HS-5 (cell line): Measurements from ENCODE around the gene CD6.

Experiments used
- DNase-seq: peaks from one replicate; pipeline ENCODE4 v3.0.0-alpha.2; 2012; ENCODE audit warnings: low read depth

Gene CD6

DNA sequence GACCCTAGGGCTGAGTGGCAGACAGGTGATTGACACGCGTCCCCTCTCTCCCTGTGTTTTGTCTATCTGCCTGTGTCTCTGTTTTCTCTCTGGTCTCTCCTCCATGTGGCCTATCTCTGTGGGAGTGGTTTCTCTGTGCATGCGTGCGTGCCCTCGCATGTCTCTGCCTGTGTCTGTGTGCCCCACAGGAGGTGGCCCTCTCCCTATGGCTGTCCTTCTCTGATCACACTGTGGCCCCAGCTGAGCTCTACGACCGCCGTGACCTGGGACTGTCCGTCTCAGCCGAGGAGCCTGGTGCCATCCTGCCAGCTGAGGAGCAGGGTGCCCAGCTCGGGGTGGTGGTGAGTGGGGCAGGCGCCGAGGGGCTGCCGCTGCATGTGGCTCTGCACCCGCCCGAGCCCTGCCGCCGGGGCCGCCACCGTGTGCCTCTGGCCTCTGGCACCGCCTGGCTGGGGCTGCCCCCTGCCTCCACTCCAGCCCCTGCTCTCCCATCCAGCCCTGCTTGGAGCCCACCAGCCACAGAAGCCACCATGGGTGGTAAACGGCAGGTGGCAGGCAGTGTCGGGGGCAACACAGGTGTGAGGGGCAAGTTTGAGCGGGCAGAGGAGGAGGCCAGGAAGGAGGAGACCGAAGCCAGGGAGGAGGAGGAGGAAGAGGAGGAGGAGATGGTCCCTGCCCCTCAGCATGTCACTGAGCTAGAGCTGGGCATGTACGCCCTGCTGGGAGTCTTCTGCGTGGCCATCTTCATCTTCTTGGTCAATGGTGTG is 35.6 kb upstream of the CD6 start:
- DNase-seq: no peak

DNA sequence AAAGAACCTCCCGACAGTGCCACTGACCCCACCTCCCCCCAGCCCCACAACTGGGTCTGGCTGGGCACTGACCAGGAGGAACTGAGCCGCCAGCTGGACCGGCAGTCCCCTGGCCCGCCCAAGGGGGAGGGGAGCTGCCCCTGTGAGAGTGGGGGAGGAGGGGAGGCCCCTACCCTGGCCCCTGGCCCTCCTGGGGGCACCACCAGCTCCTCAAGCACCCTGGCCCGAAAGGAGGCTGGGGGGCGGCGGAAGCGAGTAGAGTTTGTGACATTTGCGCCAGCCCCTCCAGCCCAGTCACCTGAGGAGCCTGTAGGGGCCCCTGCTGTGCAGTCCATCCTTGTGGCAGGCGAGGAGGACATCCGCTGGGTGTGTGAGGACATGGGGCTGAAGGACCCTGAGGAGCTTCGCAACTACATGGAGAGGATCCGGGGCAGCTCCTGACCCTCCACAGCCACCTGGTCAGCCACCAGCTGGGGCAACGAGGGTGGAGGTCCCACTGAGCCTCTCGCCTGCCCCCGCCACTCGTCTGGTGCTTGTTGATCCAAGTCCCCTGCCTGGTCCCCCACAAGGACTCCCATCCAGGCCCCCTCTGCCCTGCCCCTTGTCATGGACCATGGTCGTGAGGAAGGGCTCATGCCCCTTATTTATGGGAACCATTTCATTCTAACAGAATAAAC is 34.9 kb upstream of the CD6 start:
- no peak for DNase-seq

DNA sequence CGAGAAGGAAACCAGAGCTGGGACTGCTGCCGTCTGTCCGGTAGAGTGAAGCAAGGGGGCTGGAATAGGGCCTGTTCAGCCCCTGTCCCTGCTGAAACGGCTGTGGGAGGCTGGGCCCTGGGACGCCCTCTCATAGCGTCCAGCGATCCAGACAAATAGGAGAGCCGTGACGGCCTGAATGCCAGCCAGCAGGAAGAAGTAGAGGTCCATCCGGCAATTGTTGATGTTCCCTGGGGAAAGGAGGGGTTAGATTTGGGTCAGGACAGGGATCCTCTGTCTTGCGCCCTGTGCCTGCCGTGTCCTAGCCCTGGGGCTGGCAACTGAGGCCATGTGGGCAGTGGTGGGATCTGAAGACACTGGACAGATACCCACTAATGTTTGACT is 34.3 kb upstream of the CD6 start:
- no peak for DNase-seq

DNA sequence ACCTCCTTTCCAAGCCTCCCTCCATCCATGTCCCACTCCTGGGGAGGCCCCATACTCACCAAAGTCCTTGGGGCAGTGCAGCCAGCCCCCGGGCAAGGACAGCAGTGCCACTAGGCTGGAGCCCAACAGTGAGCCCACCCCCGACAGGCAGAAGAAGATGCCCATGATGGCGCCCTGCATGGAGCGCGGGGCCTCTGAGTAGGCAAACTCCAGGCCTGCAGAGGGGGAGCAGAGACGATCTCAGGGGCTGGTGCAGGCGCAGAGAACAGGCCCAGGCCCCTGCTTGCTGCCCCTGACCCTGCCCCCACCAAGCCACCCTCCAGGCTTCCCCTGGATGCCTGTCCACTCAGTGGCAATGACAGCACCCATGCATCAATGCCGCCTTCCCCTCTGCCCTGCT is 33.7 kb upstream of the CD6 start:
- DNase-seq: no peak

DNA sequence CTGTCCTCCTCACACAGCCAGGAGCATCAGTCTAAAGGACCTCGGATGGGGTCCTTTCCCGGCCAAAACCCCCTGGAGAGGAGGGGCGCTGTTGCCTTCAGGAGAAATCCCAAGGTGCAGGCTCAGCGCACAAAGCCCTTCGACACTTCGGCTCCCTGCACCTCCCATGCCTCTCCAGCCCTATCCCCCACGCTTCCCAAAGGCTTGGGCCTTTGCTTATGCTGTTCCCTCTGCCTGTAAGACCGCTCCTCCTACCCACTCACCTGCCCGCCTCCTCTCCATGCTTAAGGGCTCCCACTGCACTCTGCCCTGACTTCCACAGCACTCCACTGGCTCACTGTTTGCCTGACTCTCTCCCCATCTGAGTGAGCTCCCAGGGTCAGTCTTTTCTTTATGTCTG is 33.0 kb upstream of the CD6 start:
- no peak for DNase-seq

DNA sequence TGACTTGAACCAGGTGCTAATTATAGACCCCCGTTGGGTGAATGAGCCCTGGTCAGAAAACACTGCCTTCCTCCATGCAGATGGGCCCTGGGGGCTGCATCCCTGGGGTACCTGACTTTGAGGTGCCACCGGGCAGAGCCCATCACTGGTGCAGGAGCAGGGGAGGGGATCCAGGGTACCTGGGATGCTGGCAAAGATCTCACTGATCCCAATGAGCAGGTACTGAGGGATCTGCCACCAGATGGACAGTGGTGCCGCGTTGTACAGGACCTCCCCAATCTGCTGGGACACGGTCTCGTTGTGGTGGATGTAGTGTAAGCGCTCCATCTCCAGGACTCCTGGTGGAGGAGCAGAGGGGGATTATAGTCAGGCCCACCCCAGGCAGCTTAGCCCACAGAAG is 32.2 kb upstream of the CD6 start:
- no peak for DNase-seq

DNA sequence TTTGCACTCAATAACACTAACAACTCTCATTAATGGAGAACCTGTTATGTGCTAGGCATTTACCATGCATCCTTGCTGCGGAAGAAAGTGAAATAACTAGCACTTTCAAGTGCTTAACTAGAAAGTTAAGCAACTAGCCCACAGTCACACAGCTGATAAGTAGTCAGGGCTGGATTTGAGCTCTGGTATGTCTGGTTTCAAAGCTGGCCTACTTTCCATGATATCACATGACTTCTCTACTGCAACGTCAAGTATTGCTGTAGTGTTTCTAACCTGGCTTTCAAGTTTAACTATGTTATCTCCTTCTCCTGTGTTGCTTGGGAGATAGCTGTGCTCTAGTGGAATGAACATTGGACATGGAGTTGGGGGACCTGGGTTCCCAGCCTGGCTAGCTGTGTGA is 31.6 kb upstream of the CD6 start:
- no peak for DNase-seq

DNA sequence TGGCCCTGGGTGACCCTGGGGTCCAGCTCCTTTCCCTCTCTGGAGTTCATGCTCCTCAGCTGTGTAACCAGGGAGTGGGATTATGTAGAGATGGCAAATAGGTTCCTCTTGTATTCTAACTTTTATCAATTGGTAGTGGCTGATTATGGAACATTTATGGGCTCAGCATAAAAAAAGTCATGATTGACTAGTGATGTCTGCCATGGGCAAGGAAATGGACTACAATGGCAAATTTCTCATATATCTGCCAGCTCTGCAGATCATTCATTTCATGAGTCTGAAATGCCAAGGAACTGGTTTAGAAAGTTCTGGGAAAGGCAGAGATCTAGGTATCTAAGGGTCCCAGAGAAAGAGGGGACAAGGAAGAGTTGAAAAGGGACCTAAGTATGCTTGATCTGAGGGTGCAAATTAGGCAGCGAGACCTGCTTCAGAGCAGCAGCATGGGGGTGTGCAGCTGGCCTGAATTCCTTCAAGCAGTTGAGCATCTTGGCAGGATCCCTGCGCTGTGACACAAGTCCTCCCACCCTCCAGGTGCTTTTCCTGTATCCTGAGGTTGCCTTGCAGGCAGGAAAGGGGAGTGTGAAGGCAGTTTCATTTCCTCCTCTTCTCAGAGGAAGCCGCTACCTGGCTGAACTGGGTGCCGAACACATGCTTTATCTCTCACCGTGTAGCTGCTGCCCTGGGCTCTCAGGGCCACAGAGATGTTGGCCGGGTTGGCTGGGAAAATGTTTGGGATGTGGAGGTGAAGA is 29.9 kb upstream of the CD6 start:
- DNase-seq: no peak

DNA sequence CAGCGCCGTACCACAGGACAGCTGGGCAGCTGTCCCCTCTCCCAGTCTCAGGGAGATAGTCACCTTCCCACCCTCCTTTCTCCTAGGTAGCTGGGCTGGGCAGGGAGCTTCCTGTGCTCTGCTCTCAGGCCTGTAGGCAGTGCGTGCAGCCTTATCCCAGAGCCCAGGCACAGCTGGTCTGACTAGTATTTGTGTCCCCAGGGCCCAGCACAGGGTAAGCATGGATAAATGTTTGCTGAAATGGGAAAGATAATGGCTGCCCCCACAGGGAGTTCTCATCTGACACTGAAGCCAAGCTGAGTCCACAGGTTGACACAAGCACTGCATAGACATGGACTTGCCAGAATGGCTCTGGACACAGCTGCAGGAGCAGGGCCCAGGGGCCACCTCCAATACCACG is 29.3 kb upstream of the CD6 start:
- no peak for DNase-seq

DNA sequence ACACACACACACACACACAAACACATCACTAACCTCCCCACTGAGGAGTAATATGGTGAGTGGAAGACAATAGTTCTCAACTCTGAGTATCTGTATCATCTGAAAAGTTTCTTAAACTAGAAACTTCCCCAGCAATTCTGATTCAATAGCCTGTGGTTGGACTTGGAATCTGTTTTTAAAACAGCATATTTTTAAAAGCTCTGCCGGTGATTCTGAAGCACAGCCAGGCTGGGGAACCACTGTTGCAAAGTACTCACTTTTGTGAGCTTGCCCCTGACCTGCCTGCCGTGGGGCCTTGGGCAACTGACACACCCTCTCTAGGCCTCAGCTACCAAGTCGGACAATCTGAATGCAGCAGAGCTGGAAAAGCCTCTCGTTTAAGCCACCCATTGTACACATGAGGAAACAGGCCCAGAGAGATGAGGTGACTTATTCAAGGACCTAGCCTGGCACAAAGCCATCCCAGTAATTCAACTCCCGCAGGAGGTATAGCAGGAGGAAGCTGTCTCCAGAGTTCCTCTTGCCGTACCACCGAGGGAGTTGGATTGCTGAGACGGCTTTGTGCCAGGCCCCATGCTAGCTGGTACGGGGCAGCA is 28.4 kb upstream of the CD6 start:
- no peak for DNase-seq

DNA sequence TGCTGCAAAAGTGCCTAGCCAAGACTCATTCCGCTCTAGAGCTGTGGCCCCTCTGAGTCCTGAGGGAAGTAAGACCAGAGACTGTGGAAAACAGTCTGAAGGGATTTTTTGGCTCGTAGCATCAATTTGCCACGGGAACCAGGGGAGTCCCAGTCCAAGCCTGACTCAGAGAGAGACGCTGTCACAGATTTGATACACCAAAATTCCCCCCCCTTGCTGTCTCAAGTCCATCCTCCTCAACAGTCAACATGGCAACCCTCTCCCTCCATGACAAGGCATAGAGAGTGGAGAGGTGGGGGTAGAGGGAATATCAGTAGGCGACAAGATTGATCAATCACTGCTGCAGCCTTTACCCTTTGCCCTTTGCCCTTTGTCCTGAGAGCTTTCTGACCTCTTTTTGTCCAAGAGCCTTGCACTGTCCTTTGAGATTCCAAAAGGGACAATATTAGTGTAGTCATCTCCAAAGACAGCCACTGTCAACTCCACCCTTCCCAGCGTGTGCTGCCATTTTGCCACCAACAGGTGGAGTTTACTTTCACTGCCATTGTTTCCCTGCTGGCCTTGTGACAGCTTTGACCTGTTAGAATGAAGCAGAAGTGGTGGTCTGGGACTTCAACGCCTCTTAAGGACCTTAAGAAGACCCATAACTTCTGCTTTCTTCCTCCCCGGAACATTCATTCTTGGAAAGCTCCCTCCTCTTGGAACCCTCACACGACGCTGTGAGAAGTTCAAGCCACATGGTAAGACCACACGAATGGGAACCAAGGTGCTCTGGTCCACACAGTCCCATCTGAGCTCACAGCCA is 26.8 kb upstream of the CD6 start:
- no peak for DNase-seq

DNA sequence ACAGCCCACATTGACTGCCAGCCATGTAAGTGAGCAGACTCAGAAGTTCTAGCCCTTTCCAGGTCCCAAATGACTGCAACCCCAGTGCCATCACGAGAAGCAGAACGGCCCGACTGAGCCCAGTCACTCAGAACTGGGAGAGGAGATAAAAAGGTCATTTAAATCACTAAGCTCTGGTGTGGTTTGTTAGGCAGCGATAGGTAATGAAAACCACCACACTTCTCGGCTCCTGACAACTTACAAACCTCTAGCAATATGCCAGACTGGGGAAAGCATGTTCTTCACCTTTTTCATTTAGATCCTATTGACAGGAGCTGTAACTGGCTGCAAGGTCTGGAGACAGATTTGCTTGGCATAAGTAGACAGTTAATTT is 26.2 kb upstream of the CD6 start:
- no peak for DNase-seq

DNA sequence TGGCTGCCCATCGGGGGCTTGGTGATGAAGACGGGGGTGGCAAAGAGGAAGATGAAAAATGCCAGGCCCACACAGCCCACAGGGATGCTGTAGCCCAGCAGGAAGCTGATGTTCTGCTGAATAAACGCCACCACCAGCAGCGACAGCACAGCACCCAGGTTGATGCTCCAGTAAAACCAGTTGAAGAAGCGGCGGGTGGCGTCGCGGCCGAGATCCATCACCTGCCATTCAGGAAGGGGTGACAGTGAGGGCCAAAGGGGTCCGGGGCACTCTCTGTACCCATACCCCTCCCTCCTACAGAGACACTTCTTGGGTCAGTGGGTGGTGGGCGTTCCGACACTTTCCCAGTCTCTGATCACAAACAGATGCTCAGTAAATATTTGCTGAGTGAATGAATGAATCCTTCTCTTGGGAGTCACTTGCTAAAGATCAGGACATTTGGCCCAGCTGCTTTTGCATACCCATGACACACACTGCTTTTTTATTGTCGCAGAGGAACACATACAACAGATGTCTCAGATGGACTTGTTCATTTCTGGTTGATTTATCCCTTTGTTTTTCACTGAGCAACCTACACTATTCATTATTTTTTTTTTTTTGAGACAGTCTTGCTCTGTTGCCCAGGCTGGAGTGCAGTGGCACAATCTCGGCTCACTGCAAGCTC is 24.7 kb upstream of the CD6 start:
- no peak for DNase-seq

DNA sequence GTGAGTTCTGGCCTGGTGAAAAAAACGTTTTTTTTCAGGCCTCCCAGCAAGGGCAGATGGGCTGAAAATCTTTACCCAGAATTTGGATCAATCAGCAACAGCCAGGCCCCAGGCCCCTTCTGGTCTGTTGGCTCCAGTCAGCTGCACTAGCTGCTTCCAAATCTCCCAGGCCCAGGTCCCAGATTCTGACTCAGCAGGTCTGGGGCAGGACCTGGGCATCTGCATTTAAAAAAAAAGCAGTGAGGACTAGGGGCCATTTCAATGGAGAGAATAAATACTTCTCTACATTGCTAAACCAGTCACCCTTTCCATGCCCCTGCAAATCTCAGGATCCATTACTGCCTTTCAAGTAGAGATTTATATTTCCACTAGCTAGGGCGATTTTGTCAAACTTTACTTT is 23.8 kb upstream of the CD6 start:
- no peak for DNase-seq

DNA sequence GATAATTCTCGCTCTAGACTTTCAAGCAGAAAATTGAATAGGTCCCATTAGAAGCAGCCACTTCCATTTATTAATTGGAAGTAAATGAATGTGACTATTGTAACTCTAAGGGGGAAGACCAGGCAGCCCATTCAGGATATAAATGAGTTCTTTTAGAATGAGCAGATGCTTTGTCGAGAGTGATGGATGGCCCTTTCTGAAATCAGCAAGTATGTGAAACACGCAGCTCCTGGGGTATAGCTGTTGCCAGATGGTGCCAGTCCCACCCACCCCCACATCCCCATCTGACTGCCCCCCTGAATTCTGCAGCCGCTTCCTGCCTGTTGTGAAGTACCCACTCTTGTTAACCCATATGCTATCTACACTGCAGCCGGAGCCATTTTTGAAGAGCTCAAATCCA is 23.2 kb upstream of the CD6 start:
- DNase-seq: no peak

DNA sequence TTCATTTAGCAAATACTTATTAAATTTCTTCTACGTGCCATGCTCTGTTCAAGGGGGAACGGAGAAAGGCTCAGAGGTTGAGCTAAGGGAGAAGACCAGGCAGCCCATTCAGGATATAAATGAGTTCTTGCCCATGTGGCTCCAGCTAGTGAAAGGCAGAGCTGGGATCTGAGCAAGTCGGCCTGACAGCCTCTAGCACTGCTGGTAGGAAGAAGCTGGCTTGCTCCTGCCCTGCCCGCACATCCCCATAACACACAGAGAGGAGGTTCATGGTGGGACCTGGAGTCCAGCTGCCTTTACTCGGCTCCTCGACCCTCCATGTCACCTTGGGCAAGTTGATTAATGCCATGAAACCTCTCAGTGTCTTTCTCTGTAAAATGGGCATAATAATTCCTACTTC is 21.5 kb upstream of the CD6 start:
- no peak for DNase-seq

DNA sequence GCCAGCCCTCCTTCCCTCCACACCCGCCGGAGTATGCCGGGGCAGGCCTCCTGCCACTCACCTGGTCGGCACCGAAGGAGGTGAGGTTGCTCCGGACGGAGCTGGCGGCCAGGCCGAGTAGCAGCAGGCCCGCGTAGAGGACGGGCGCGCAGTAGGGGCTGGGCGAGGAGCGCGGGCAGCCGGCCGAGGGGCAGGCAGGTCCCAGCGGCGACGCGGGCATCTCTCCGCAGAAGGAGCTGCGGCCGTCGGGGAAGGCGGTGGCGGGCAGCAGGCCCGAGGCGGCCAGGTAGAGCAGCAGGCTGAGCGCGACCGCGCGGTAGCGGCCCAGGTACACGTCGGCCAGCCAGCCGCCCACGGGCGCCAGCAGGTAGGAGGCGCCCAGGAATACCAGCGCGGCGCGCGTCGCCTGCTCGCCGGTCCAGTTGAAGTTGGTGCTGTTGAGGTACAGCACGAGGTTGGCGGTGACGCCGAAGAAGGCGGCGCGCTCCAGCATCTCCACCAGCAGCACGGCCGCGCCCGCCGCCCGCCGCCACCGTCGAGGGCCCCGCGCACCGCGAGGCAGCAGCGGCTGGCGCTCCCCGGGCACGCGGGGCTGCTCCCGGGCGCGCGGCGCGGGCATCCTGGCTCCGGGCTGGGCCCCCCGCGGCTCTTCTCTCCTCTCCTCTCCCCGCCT is 20.4 kb upstream of the CD6 start:
- DNase-seq: no peak

DNA sequence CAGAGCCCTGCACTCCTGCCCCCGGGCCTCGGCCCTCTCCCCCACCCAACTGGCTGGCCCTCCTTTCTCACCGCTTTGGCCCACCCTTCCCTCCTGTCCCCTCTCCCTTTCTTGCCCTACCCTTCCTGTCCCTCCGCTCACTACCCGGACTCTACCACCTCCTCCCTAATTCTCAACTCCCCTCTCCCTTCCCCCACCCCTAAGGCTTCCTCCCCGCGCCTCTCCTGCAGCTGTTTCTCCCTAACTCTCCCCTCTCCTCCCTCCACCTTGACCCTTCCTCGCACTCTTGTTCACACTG is 19.9 kb upstream of the CD6 start:
- no peak for DNase-seq

DNA sequence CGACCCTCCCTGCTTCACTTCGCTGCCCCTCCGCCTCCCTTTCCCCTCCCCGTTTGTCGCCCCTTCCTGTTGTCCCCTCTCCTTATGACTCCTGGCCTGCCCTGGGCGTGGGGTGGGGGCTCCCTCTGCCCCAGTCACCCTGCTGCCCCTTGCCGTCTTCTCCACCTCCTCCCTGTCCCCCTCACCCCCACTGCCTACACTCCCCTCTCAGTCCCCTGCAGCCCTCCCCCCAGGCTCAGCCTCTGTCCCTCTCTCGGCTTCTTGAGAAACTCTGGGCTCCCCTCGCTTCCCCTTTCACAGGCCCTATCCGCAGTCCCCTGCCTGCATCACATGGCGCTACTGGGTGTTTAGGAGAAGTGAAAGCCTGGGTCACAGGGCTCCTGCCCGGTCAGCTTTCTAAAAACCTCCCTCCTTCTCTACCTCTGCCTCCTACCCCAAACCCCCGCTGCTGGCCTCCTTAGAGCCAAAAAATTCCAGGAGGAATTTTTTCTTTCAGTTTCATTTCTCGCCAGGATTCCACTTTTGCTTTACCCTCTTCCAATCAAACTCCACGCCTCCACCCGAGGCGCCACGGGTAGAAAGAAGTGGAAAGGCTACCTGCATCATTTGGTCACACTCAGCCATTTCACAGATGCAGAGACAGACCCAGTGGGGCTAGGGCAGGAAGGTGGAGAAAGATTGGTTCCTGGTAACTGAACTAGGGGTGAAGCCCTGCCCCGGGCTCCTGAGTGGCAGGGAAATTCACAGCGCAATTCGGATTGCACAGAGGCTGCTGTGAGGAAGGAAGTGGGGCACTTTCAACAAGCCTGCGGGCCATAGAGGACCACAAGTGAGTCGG is 19.4 kb upstream of the CD6 start, which contains the start of gene SLC15A3:
Gene SLC15A3, minus strand, starts transcription at position 273 of the 838 bp plus-strand sequence. CDS start 625 bp downstream, outside the sequence.
- DNase-seq: peak; percentile 11

DNA sequence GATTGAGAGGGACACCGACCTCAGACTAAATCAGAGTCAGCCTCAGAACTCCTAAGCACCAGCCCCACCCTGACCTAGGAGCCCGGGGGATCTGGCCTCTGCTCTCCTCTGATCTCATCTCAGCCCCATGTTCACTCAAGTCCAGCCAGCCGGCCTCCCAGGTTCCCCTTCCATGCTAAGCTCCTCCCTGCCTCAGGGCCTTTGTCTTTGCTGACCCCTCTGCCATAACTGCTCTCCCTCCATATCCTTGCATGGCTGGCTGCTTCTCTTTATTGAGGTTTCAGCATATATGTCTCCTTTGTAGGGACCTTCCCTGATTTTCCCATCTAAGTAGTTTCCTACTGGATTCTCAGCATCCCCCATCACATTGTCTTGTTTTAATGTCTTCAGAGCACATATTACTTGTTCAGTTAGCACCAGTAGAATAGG is 18.7 kb upstream of the CD6 start:
- no peak for DNase-seq
